Hematopoietic multipotent progenitor cell treated with erythropoietin and hydrocortisone succinate and interleukin-3 and kit ligand, for 4 days (in vitro differentiated cells): ENCODE data around the gene SLC25A45.
A peak's percentile ranks its signal among the peaks of the same experiment; 100 is the strongest.

Experiments
- DNase-seq: peaks from one replicate; pipeline ENCODE4 v3.0.0-alpha.2; 2015

SLC25A45 gene

DNA sequence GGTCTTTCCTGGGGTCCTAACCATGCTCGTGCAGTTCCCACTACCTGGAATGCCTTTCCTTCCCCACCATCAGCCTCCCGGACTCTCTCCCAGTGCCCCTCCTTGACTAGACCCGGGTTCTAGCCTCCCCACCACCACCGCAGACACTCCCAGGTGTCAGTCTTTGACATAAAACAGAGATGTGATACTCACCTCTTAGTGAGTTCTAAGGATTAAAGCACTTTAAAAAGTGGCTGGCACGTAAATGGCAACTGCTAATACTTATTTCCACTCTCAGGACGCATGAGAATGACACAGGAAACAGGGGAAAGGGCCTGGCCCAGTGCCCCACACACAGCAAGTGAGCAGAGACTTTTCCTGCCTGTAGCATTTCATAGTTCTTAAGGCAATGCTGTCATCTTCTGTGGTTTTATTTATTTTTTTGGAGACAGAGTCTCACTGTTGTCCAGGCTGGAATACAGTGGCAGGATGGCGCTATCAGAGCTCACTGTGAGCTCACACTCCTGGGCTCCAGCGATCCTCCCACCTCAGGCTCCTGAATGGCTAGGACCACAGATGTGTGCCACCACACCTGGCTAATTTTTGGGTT lies 1.9 kb upstream of the SLC25A45 start:
- peak; percentile 25 for DNase-seq

GRCh38 chr11:65383778-65384177 lies 1.3 kb upstream of the SLC25A45 start:
- DNase-seq, result peak; percentile 46

- no peak for DNase-seq
These were observed 440 bp upstream of the SLC25A45 start for GRCh38 chr11:65382804-65383368.

GRCh38 chr11:65381716-65382032 lies 772 bp downstream of the SLC25A45 start:
- DNase-seq, result peak; percentile 80

DNA sequence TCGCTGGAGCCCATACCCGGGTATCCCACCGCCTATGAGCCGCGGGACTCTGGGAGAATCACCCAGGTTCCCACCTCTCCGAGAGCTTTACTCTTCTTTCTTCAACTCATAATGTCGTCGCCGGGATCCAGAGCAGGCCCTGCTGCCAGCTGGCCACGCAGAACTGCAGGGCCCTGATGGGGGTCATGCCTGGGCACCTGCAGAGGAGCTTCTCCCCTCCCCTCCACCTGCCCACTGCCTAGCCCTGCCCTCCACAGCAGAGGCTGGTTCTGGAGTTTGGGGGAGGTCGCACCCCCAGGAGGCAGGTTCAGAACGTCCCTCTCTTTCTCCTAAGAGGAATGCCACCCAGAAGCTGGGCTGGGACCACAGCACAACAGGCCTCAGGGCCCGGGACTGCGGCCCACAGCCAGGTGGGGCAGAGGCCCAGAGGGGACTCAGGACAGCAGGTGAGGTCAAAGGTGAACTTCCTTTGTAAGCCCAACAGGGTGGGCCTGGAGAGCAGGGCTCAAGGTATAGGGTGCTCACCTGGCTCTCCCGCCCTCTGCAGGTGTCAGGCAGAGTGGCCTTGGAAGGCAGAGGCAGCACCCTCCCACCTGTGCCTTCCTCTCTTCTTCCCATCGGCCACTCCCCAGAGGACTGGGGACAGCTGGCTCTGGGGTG lies 1.9 kb downstream of the SLC25A45 start:
- no peak for DNase-seq

GRCh38 chr11:65379698-65380459 lies 2.6 kb downstream of the SLC25A45 start:
- no peak for DNase-seq

GRCh38 chr11:65378928-65379638 lies 3.4 kb downstream of the SLC25A45 start:
- DNase-seq, result no peak

- DNase-seq, result peak; percentile 87
These were observed 4.1 kb downstream of the SLC25A45 start for GRCh38 chr11:65378208-65378927.

DNA sequence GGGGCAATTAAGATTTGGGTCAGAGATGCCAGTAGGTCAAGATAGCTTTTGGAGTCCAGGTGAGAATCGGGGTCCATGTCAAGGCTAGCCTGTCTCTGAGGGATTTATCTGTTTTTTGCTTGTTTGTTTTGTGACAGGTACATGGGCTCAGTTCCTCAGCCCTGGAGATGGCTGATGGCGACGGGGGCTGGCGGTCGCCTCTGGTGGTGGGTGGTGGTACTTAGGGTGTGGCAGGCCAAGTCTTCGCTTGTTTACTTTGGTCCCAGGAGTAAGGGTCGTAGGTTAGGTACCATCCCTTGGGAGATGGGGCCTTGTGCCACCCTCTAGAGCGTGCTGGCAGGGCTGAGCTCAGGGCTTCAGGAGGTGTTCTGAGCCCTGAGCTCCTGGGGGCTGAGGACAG lies 4.7 kb downstream of the SLC25A45 start:
- DNase-seq, result no peak

GRCh38 chr11:65377036-65377435 lies 5.4 kb downstream of the SLC25A45 start:
- no peak for DNase-seq

DNA sequence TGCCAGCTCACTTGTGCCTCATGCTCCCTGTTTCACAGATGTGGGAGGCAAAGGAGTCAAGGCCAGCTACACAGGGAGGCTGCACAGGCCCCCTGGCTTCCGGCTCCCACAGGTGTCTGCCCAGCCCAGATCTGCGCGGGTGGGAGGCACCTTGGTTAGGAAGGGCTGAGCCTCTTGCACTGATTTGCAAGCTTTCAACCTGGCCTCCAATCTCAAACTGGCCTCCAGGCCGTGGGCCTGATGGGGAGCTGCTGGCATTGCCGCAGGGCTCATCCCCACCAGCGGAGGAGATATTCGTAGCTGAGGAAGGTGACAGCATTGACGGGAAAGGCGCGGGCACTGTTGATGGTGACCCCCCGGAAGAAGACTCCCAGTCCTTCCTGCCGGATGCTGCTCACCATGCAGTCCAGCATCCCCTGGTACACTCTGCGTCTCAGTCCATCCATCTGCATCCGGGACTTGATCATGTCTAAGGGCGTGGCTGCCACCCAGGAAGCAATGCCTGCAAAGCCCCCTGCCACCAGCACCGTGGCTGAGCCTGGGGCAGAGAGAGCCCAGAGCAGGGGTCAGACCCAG lies 6.2 kb downstream of the SLC25A45 start:
- DNase-seq, result no peak

- no peak for DNase-seq
These were observed 7.4 kb downstream of the SLC25A45 start for GRCh38 chr11:65375012-65375411.

DNA sequence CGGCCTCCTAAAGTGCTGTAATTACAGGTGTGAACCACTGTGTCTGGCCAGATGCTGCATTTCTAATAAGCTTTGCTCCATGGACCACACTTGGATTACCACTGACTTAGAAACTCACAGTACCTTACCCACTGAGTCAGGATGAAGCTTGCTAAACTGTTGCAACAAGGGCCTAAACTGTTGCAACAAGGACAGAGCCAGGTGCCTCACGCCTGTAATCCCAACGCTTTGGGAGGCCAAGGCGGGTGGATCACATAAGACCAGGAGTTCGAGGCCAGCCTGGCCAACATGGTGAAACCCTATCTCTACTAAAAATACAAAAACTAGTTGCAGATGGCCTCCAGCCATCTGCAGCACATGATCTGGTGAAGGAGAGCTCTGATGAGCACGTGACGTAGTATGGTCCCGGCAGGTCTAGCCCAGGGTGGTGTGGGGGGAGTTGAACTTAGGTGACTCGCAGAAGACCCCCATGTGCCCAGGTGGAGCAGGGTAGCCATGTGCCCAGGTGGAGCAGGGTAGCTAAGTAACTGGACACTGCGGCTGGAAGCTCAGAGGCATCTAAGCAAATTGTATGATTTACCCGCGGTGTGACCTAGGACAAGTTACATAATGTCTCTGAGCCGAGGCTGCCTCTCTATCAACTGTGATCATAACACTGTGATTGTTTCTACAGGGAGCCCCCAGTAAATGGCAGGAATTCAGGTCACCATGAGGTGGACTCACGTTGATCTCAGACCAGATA lies 8.4 kb downstream of the SLC25A45 start:
- DNase-seq, result no peak

GRCh38 chr11:65370659-65371049 lies 11.8 kb downstream of the SLC25A45 start:
- DNase-seq, result no peak

- DNase-seq, result peak; percentile 90
These were observed 16.1 kb downstream of the SLC25A45 start for GRCh38 chr11:65366340-65366773.

DNA sequence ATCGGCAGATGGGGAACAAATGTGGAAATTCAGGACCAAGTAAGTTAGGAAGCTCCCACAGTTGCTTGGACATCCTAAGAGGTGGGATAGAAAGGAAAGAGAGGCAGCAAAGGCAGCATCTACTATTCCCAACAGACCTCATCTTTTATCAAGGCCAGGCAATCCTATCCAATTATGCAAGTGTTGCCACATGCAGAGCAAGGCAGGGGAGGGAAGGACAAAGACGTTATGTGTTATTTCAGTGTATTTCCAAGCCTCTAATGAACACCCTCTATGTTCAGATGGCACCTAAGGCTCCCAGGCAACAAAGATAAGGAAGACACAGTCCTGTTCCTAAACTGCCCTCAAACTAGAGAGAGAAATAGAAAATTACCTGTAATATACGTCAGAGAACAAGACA lies 18.7 kb downstream of the SLC25A45 start:
- no peak for DNase-seq

- DNase-seq, result no peak
These were observed 19.5 kb downstream of the SLC25A45 start for GRCh38 chr11:65362966-65363365.

DNA sequence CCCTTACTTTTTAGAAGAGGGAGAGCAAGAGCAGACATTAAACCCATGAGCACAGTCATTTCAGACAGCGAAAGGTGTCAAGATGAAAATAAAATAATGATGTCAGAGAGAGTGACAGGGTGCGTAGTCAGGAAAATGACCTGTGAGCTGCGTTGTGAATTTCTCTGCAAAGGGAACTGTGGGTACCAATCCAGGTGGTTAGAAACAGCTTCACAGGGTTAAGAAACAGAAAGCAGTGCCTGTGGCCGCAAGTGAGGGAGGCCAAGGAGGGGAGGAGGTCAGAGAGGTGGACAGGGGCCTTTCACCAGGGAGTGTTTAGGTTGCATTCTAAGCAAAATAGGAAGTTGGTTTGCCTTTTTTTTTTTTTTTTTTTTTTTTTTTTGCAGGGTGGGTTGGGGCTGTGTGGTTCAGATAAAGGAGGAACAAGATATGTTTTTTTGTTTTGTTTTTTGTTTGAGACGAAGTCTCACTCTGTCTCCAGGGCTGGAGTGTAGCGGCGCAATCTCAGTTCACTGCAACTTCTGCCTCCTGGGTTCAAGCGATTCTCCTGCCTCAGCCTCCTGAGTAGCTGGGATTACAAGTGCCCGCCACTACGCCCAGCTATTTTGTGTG lies 20.0 kb downstream of the SLC25A45 start:
- DNase-seq, result peak; percentile 92

DNA sequence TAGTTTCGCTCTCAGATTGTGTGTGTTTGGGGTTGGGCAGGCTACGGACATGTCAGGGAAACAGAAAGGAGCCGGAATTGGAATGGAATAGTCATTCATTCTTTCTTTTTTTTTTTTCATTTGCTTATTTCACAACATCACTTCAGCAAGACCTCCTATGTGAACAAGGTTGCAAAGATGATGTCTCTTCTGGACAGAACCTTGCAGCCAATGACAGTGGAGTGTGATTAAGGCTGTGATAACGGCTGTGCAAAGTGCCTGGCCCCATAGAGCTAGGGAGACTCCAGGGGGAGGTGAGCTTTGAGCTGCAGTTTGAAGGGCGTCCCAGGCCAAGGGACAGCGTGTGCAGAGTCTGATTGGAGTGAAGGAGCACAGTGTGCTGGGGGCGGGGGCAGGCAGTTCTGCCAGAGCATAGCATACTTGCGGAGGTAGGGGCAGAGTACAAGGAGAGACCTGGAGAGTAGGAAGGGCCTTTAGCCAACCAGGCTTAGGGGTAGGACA lies 24.5 kb downstream of the SLC25A45 start:
- no peak for DNase-seq

DNA sequence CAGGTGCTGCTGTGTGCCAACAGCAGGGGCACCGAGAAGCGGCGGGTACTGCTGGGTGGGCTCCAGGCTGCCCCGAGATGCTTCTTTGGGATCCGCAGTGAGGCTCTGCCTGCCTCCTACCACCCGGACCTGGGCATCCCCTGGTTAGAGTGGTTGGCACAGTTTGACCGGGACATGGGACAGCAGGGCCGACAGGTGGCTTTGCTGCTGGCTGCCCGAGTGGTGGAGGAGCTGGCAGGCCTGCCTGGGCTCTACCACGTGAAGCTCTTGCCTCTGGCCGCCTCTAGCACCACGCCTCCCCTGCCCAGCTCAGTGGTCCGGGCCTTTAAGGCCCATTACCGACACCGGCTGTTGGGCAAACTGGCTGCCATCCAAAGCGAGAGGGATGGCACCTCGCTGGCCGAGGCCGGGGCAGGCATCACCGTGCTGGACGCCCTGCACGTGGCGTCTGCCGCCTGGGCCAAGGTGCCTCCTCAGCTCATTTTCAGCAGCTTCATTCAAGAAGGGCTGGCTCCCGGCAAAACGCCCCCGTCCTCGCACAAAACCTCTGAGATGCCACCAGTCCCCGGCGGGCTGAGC lies 26.0 kb downstream of the SLC25A45 start:
- no peak for DNase-seq
